ENCODE results near the gene EOLA2.
"Not testable (repeated sequence)": the region's sequence is repeated elsewhere in the genome, so short reads cannot be mapped to it uniquely, and the experiment has no call there.

The EOLA2 gene

DNA sequence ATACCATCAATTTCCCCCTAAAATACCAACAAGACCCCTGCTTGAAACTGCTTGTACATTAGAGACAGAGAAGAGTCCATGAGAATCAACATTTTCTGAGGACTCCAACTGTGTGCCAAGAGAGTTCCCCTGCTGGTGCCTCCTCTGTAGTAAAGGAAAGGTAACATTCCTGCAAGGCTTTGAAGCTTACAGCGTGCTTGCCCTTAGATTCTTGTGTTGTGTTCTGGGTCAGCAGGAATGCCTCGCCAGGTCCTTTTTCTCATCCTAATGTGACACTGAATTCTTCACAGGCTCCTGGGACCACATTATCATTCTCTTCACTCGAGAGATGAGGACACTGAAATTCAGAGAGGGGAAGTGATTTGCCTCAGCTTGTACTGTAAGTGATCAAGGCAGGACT lies 9.7 kb upstream of the EOLA2 start:
- DNase-seq = no peak
- no peaks in the 10 kb centered on the region for H3K27me3 Mint-ChIP-seq (ENCODE audit: low read depth, poor library complexity)
- H3K27ac Mint-ChIP-seq = no peak overlapping the region
- peaks cover 42% of the 10 kb centered on the region for H3K9me3 Mint-ChIP-seq
- no peak overlapping the region for H3K4me3 Mint-ChIP-seq
- TF ChIP-seq, protein P1, sequence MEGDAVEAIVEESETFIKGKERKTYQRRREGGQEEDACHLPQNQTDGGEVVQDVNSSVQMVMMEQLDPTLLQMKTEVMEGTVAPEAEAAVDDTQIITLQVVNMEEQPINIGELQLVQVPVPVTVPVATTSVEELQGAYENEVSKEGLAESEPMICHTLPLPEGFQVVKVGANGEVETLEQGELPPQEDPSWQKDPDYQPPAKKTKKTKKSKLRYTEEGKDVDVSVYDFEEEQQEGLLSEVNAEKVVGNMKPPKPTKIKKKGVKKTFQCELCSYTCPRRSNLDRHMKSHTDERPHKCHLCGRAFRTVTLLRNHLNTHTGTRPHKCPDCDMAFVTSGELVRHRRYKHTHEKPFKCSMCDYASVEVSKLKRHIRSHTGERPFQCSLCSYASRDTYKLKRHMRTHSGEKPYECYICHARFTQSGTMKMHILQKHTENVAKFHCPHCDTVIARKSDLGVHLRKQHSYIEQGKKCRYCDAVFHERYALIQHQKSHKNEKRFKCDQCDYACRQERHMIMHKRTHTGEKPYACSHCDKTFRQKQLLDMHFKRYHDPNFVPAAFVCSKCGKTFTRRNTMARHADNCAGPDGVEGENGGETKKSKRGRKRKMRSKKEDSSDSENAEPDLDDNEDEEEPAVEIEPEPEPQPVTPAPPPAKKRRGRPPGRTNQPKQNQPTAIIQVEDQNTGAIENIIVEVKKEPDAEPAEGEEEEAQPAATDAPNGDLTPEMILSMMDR (IDR thresholded peaks at IDR 0.05) = no peak
- H3K36me3 Mint-ChIP-seq (ENCODE audit: low read depth) = peaks cover 8% of the 10 kb centered on the region
- no peaks in the 10 kb centered on the region for H3K4me1 Mint-ChIP-seq

DNA sequence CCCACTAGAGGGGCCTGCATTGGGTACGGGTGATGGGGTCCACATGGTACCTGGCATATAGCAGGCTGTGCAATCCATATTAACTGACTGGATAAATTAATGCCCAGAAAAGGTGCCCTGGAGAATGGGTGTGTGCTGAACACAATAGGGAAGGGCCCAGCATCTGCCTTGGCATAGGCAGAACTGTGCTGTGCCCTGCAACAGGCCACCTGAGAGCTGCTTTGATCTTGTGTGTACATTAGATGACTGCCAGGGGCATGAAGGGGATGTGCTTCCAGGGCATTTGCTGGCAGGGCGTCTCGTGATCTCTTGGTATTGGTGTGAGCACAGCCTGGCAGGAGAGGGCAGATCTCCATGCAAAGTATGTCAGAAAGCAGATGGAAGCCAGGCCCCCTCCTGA lies 8.6 kb upstream of the EOLA2 start:
- H3K4me3 Mint-ChIP-seq; H3K36me3 Mint-ChIP-seq (ENCODE audit: low read depth); H3K4me1 Mint-ChIP-seq; H3K27me3 Mint-ChIP-seq (ENCODE audit: low read depth, poor library complexity); H3K27ac Mint-ChIP-seq; DNase-seq: not testable (repeated sequence)
- peaks cover 42% of the 10 kb centered on the region for H3K9me3 Mint-ChIP-seq

DNA sequence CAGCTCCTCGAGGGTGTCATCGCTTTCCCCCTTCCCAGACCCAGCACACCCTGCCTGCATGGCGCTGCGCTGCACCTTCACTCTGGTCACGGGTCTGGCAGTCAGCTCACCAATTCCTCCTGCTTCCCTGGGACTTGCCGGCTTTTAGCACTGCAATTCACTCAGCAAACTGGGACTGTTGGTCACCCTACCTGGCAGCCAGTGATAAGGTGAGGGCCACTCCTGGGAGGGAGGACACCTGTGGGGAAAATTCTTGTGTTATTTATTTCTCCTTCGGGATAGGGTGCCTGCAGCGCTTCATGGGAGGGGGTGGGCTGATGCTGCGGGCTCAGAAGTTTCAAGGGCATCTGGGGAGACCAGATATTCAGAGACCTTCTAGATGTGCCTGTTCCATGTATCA lies 7.5 kb upstream of the EOLA2 start:
- H3K27ac Mint-ChIP-seq; H3K27me3 Mint-ChIP-seq (ENCODE audit: low read depth, poor library complexity); H3K4me3 Mint-ChIP-seq; DNase-seq; H3K4me1 Mint-ChIP-seq; H3K36me3 Mint-ChIP-seq (ENCODE audit: low read depth): not testable (repeated sequence)
- H3K9me3 Mint-ChIP-seq = peaks cover 39% of the 10 kb centered on the region

DNA sequence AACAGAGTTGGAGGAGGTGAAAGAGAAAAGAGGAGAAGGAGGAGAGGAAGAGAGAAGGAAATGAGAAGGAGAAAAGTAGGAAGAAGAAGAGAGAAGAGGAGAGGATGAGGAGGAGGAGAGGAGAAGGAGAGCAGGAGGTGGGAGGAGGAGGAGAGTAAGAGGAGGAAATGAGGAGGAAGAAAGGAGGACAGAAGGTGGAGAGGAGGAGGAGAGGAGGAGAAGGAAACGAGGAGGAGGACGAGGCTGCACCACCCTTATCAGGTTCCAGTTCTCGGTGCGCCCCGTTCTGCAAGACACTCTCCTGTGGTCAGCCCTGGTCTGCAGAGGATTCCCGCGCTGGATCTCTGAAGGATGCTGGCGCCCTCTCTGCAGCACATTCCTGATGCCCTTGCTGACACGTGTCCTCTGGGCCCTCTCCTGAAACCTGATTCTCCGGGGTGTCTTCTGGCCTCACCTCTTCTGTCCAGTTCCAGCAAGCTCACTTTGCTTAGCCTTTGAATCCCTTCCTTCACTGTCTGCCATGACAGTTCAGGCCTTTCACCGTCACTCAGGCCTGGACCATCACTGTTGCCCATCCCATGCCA lies 6.9 kb upstream of the EOLA2 start:
- not testable (repeated sequence) for H3K36me3 Mint-ChIP-seq (ENCODE audit: low read depth); DNase-seq; H3K27me3 Mint-ChIP-seq (ENCODE audit: low read depth, poor library complexity); H3K4me1 Mint-ChIP-seq; H3K27ac Mint-ChIP-seq; H3K4me3 Mint-ChIP-seq
- H3K9me3 Mint-ChIP-seq = peaks cover 44% of the 10 kb centered on the region

DNA sequence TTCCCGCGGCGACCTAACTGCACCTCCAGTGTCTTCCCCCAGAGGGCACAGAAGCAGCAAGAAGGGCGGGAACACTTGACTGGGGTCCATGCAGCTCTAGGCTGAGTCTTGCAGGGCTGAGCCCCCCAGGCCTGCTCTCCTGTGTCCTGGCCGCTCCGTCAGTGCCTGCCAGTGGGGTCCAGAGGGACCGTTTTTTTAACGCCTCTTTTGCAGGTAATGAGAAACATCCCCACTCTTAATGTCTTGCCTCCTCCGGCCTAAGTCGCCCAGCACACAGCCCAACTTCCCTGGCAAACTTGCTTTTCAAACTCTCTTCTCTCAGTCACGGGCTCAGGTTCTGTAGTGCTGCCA lies 2.4 kb upstream of the EOLA2 start:
- H3K4me3 Mint-ChIP-seq = peak overlapping the region; percentile 87
- not testable (repeated sequence) for H3K36me3 Mint-ChIP-seq (ENCODE audit: low read depth); H3K27me3 Mint-ChIP-seq (ENCODE audit: low read depth, poor library complexity); DNase-seq; H3K4me1 Mint-ChIP-seq
- peak overlapping the region; percentile 98 for H3K27ac Mint-ChIP-seq
- TF ChIP-seq, protein P1 (IDR thresholded peaks at IDR 0.05) = peak; percentile 21
- H3K9me3 Mint-ChIP-seq = peaks cover 42% of the 10 kb centered on the region

DNA sequence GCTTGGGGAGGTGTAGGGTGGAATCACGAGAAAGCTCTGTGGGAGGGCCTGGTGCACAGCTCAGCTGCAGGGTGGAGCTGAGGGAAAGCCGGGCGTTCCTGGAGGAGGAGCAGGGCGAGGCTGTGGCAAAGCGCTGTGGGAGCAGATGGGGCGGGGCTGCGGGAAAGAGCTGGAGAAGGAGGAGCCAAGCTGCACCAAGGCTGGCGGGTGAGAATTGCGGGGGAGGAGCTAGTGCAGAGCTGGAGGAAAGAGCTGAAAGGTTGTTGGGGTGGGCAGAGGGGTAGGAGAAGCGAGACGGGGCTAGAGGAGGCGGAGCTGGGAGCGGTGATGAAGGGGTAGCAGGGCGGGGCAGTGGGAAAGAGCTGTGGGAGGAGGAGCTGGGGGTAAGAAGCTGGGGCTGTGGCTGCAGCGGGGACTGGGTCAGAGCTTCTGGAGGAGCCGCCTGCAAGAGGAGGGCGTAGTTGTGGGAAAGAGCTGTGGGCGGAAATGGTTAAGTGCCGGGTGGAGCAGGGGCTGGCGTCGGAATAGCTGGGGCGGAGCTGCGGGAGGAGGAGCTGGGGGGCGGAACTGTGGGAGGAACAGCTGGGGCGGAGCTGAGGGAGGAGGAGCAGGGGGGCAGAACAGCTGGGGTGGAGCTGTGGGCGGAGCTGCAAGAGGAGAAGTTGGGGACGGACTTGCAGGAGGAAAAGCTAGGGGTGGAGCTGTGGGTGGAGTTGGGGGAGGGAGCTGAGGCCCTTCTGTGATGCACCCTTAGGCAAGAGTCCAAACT lies 1.8 kb upstream of the EOLA2 start:
- H3K27ac Mint-ChIP-seq = peak overlapping the region; percentile 98
- H3K36me3 Mint-ChIP-seq (ENCODE audit: low read depth) = no peaks in the 10 kb centered on the region
- DNase-seq = peak; percentile 88
- no peaks in the 10 kb centered on the region for H3K27me3 Mint-ChIP-seq (ENCODE audit: low read depth, poor library complexity)
- H3K9me3 Mint-ChIP-seq = peaks cover 41% of the 10 kb centered on the region
- TF ChIP-seq, protein P1 (IDR thresholded peaks at IDR 0.05) = no peak
- peak overlapping the region; percentile 87 for H3K4me3 Mint-ChIP-seq
- no peaks in the 10 kb centered on the region for H3K4me1 Mint-ChIP-seq

DNA sequence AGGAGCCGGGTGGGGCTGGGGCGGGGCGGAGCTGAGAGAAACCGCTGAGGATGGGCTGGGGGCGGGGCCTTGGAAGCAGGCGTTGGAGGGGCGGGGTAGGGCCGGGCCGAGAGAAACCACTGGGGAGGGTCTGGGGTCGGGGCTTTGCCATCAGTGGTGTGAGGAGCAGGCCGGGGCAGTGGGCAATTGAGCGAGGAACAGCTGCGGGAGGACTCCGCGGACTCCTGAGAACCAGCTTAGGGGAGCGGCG lies 1.3 kb upstream of the EOLA2 start:
- peak overlapping the region; percentile 98 for H3K27ac Mint-ChIP-seq
- H3K4me3 Mint-ChIP-seq = peak overlapping the region; percentile 87
- TF ChIP-seq, protein P1 (IDR thresholded peaks at IDR 0.05) = no peak
- no peaks in the 10 kb centered on the region for H3K27me3 Mint-ChIP-seq (ENCODE audit: low read depth, poor library complexity)
- H3K4me1 Mint-ChIP-seq = no peaks in the 10 kb centered on the region
- DNase-seq = no peak
- peaks cover 40% of the 10 kb centered on the region for H3K9me3 Mint-ChIP-seq
- peaks cover under 1% of the 10 kb centered on the region for H3K36me3 Mint-ChIP-seq (ENCODE audit: low read depth)
